MM.1S (cell line): Measurements from ENCODE around the gene DNAJC21.

Source experiments
- DNase-seq: peaks from one replicate; pipeline ENCODE4 v3.0.0-alpha.2; 2015
- H2AFZ ChIP-seq: fragments of 300-600 bp; sonication (generic); 2 replicates; pipeline ENCODE4 v1.6.0; 2016; ENCODE audit warnings: antibody characterized with exemption, low read length
- H3F3A ChIP-seq: fragments of 300-600 bp; sonication (generic); 2 replicates; pipeline ENCODE4 v1.6.1; 2016; ENCODE audit warnings: mild to moderate bottlenecking, antibody characterized with exemption, low read length, moderate library complexity, mixed read lengths; ENCODE audit not compliant: insufficient read depth
- H3K27ac ChIP-seq: fragments of 300-600 bp; sonication (generic); 2 replicates; pipeline ENCODE4 v1.5.1; 2016; ENCODE audit warnings: mild to moderate bottlenecking, low read length
- H3K27me3 ChIP-seq: fragments of 300-600 bp; sonication (generic); replicated peaks from 2 replicates; pipeline ENCODE4 v1.6.0; 2016; ENCODE audit warnings: low read length; ENCODE audit not compliant: insufficient read depth
- H3K36me3 ChIP-seq: fragments of 300-600 bp; sonication (generic); replicated peaks from 2 replicates; pipeline ENCODE4 v1.6.1; 2016; ENCODE audit warnings: mild to moderate bottlenecking, low read length, mixed read lengths; ENCODE audit not compliant: insufficient read depth
- H3K4me1 ChIP-seq: fragments of 300-600 bp; sonication (generic); 2 replicates; pipeline ENCODE4 v1.6.1; 2016; ENCODE audit warnings: low read length, mixed read lengths
- H3K4me2 ChIP-seq: fragments of 300-600 bp; sonication (generic); 2 replicates; pipeline ENCODE4 v1.6.0; 2016; ENCODE audit warnings: low read depth, low read length
- H3K4me3 ChIP-seq: fragments of 300-600 bp; sonication (generic); 2 replicates; pipeline ENCODE4 v1.5.1; 2016; ENCODE audit warnings: low read length, mixed read lengths
- H3K79me2 ChIP-seq: fragments of 300-600 bp; sonication (generic); 2 replicates; pipeline ENCODE4 v1.6.1; 2016; ENCODE audit warnings: mixed run types, low read length, mixed read lengths
- H3K9ac ChIP-seq: fragments of 300-600 bp; sonication (generic); 2 replicates; pipeline ENCODE4 v1.6.1; 2016; ENCODE audit warnings: low read length, mixed read lengths
- H3K9me2 ChIP-seq: fragments of 300-600 bp; sonication (generic); replicated peaks from 2 replicates; pipeline ENCODE4 v1.6.1; 2016; ENCODE audit warnings: mild to moderate bottlenecking, low read length, mixed read lengths; ENCODE audit not compliant: insufficient read depth
- H3K9me3 ChIP-seq: fragments of 300-600 bp; sonication (generic); replicated peaks from 2 replicates; pipeline ENCODE4 v1.6.1; 2016; ENCODE audit warnings: mild to moderate bottlenecking, low read length, mixed read lengths; ENCODE audit not compliant: insufficient read depth
- H4K20me1 ChIP-seq: fragments of 300-600 bp; sonication (generic); 2 replicates; pipeline ENCODE4 v1.6.1; 2016; ENCODE audit warnings: mild to moderate bottlenecking, low read length, moderate library complexity, mixed read lengths; ENCODE audit not compliant: insufficient read depth
- EZH2 ChIP-seq: fragments of 300-600 bp; sonication (generic); optimal IDR thresholded peaks from 2 replicates; pipeline ENCODE3; 2017; ENCODE audit warnings: low read depth, mild to moderate bottlenecking, antibody characterized with exemption, low read length, mixed read lengths
- EZH2phosphoT487 ChIP-seq: fragments of 300-600 bp; sonication (generic); IDR thresholded peaks from 2 replicates; pipeline ENCODE4 v1.6.1; 2018; ENCODE audit warnings: antibody characterized with exemption, low read length
- TF ChIP-seq, protein P1 (sequence below): fragments of 300-600 bp; sonication (generic); IDR thresholded peaks from 2 replicates; pipeline ENCODE4 v1.5.1; 2016; ENCODE audit warnings: antibody characterized with exemption, low read length, mixed read lengths

Gene DNAJC21

GRCh38 chr5:34959323-34959722, 30.0 kb downstream of the DNAJC21 start:
- no peak for TF ChIP-seq EZH2
- TF ChIP-seq, protein P1, sequence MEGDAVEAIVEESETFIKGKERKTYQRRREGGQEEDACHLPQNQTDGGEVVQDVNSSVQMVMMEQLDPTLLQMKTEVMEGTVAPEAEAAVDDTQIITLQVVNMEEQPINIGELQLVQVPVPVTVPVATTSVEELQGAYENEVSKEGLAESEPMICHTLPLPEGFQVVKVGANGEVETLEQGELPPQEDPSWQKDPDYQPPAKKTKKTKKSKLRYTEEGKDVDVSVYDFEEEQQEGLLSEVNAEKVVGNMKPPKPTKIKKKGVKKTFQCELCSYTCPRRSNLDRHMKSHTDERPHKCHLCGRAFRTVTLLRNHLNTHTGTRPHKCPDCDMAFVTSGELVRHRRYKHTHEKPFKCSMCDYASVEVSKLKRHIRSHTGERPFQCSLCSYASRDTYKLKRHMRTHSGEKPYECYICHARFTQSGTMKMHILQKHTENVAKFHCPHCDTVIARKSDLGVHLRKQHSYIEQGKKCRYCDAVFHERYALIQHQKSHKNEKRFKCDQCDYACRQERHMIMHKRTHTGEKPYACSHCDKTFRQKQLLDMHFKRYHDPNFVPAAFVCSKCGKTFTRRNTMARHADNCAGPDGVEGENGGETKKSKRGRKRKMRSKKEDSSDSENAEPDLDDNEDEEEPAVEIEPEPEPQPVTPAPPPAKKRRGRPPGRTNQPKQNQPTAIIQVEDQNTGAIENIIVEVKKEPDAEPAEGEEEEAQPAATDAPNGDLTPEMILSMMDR, result no peak
- Histone ChIP-seq H3K9ac (no peak overlapping the region), H3K9me2 (no peaks in the 10 kb centered on the region), H2AFZ (no peak overlapping the region), H3K27me3 (no peaks in the 10 kb centered on the region), H3K79me2 (no peaks in the 10 kb centered on the region), H3K4me2 (no peak overlapping the region), H4K20me1 (no peaks in the 10 kb centered on the region; the same call in 1 of the 2 replicates), H3K4me3 (no peak overlapping the region), H3K9me3 (no peaks in the 10 kb centered on the region), H3F3A (peaks cover 15% of the 10 kb centered on the region), H3K27ac (peak overlapping the region; percentile 41; the same call in 1 of the 2 replicates), H3K4me1 (peaks cover 18% of the 10 kb centered on the region), H3K36me3 (no peaks in the 10 kb centered on the region)
- peak; percentile 86 for DNase-seq

DNA sequence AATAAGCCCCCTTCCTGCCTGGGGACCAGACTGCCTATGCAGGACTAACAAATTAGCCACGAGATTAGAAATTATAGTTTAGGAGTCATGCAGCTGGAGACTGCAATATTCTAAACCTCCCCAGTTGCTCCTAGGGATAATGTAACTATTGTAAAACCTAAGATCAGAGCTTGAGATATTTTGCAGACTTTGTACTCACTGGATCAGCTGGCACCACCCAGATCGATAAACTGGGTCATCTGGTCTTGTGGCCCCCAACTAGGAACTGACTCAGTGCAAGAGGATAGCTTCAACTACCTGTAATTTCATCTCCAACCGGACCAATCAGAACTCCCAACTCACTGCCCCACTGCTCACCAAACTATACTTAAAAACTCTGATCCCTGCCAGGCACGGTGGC, 38.2 kb downstream of the DNAJC21 start:
- H2AFZ ChIP-seq, result no peak overlapping the region
- no peak overlapping the region for H3K9ac ChIP-seq
- no peak overlapping the region for H3K4me3 ChIP-seq
- H3K36me3 ChIP-seq, result no peaks in the 10 kb centered on the region
- H3K27me3 ChIP-seq, result no peaks in the 10 kb centered on the region
- no peak overlapping the region for H3K27ac ChIP-seq
- H3K9me2 ChIP-seq, result no peaks in the 10 kb centered on the region
- no peak for DNase-seq
- no peak overlapping the region for H3K4me2 ChIP-seq
- no peaks in the 10 kb centered on the region for H3K4me1 ChIP-seq
- TF ChIP-seq EZH2, result no peak
- TF ChIP-seq EZH2phosphoT487, result no peak
- TF ChIP-seq, protein P1, result no peak
- H3F3A ChIP-seq, result no peaks in the 10 kb centered on the region
- no peaks in the 10 kb centered on the region for H3K79me2 ChIP-seq
- no peaks in the 10 kb centered on the region for H3K9me3 ChIP-seq
- no peaks in the 10 kb centered on the region for H4K20me1 ChIP-seq

DNA sequence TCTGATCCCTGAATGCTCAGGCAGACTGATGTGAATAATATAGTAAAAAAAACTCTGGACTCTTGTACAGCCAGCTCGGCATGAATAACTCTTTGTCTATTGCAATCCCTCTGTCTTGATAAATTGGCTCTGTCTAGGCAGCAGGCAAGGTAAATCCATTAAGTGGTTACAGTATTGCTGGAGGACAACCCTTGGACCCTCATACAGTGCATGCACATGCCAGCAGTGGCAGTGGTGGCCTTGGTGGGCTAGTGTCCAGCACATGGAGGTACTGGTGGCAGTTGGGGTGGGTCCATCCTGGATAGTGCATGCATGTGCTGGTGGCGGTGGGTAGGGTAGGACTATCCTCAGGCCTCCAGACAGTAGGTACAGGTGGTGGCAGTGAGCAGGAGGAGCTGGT, 38.9 kb downstream of the DNAJC21 start:
- Histone ChIP-seq H3K4me1 (no peaks in the 10 kb centered on the region), H3K9me3 (no peaks in the 10 kb centered on the region), H3K79me2 (no peaks in the 10 kb centered on the region), H3K36me3 (no peaks in the 10 kb centered on the region), H3F3A (no peaks in the 10 kb centered on the region), H3K4me3 (no peak overlapping the region), H2AFZ (no peak overlapping the region), H3K27ac (no peak overlapping the region), H3K4me2 (no peak overlapping the region), H4K20me1 (no peaks in the 10 kb centered on the region), H3K27me3 (no peaks in the 10 kb centered on the region), H3K9ac (no peak overlapping the region), H3K9me2 (no peaks in the 10 kb centered on the region)
- no peak for DNase-seq
- TF ChIP-seq EZH2 (no peak), EZH2phosphoT487 (no peak)
- TF ChIP-seq, protein P1, result no peak
